Aorta (tissue), 5 donors: ENCODE results near the gene SLC4A2. TPM values are rescaled to one million over a fixed set of nuclear protein-coding genes. Genes with fewer than 3 reads are reported as not detected.

Experiments
- ATAC-seq: fragments of 200-7000 bp; cut with Tn5 transposase; one replicate; pipeline ENCODE4 v1.9.1; 2022; ENCODE audit warnings: moderate library complexity; ENCODE audit not compliant: low FRiP score
- DNase-seq, 2 donors: peaks; one replicate each; pipeline ENCODE4 v3.0.0-alpha.2; 2020
- H3K27ac ChIP-seq, 2 donors: one replicate each; pipeline ENCODE4 v1.5.1; 2013; ENCODE audit warnings: low read length in 2 of 2, mild to moderate bottlenecking in 2 of 2, moderate library complexity in 2 of 2, control low read depth in 1 of 2, inconsistent platforms in 1 of 2, low read depth in 1 of 2
- H3K27me3 ChIP-seq, 2 donors: one replicate each; pipeline ENCODE4 v1.6.1; 2013; ENCODE audit warnings: control low read depth in 1 of 2, low read length in 1 of 2, mild to moderate bottlenecking in 1 of 2, moderate library complexity in 1 of 2; ENCODE audit not compliant: insufficient read depth in 2 of 2, control insufficient read depth in 1 of 2
- H3K36me3 ChIP-seq, 2 donors: one replicate each; pipeline ENCODE4 v1.6.1; 2013; ENCODE audit warnings: control low read depth in 1 of 2, low read length in 1 of 2, mild to moderate bottlenecking in 1 of 2; ENCODE audit not compliant: insufficient read depth in 2 of 2, control insufficient read depth in 1 of 2
- H3K4me1 ChIP-seq, 2 donors: one replicate each; pipeline ENCODE4 v1.6.1; 2013; ENCODE audit warnings: low read length in 2 of 2, control low read depth in 1 of 2, mild to moderate bottlenecking in 1 of 2, moderate library complexity in 1 of 2; ENCODE audit not compliant: insufficient read depth in 2 of 2, control insufficient read depth in 1 of 2
- H3K4me3 ChIP-seq, 2 donors: one replicate each; pipeline ENCODE4 v1.5.1; 2013; ENCODE audit warnings: low read length in 2 of 2, control low read depth in 1 of 2, mild to moderate bottlenecking in 1 of 2
- H3K9me3 ChIP-seq: one replicate; pipeline ENCODE4 v1.6.1; 2013; ENCODE audit warnings: mild to moderate bottlenecking, low read length; ENCODE audit not compliant: control insufficient read depth
- WGBS, 2 donors: extraction: QIAGEN DNeasy Blood & Tissue Kit; methylation state at CpG; one replicate each; pipeline ENCODE4 v1.1.7; 2013; 5-methylcytosine and 5-hydroxymethylcytosine counted together
- intact Hi-C, 2 donors: fragments of 100-400 bp; cut with DNase I; formaldehyde crosslinking; loops; one replicate each; pipeline versions ENCODE4 v1.14.2 to v1.15.0; 2022
- polyA plus RNA-seq, 2 donors: library from polyadenylated mRNA; stranded (reverse); fragments of 200-250 nt; gene quantifications; one replicate each; pipeline ENCODE4 v1.2.3, GENCODE V29; 2013
- total RNA-seq, 2 donors: library from RNA; stranded (reverse); fragmentation: NEBNext Ultra II Directional; extraction: Animal tissue kit (Norgen Biotek cat#: 25700); gene quantifications; one replicate each; pipeline ENCODE4 v1.2.1, GENCODE V29; 2021
- donor health status: healthy with polysubstance abuse.
- donor health status: Bipolar disorder and iron deficiency.
- donor health status: DM: no; HTN: no; CAD: no.
- donor health status: DM: no; HTN: no; CAD: no.
- donor health status: DM: yes; HTN: yes; CAD: no.

Gene SLC4A2
- total and polyA plus RNA-seq, 4 donors, result 37.1 to 215 (median 123) TPM

- H3K4me1 ChIP-seq, result no peaks in the 10 kb centered on the region
- H3K4me3 ChIP-seq, result no peak overlapping the region
- 21 to 24% methylated on average over 38 to 43 of the region's 43 CpGs for WGBS, 2 donors
- DNase-seq, result peak in 1 of 2 donors; percentile 89
- peak overlapping the region in 1 of 2 donors; percentile 23 for H3K27ac ChIP-seq
- no peak for ATAC-seq
- H3K36me3 ChIP-seq, result peaks cover 2 to 4% of the 10 kb centered on the region in 2 donors
- no peaks in the 10 kb centered on the region for H3K27me3 ChIP-seq
- H3K9me3 ChIP-seq, result no peaks in the 10 kb centered on the region
- intact Hi-C loops, result no loop called here
Observed at GRCh38 chr7:151062399-151063211, 3.2 kb downstream of the SLC4A2 start.

- WGBS, 2 donors, result 7 to 22% methylated on average over 11 of the region's 11 CpGs
- intact Hi-C loops, result no loop called here
- no peak for ATAC-seq
- H3K9me3 ChIP-seq, result no peaks in the 10 kb centered on the region
- no peak overlapping the region for H3K27ac ChIP-seq
- no peaks in the 10 kb centered on the region for H3K4me1 ChIP-seq
- no peaks in the 10 kb centered on the region for H3K27me3 ChIP-seq
- H3K36me3 ChIP-seq, result peaks cover 2 to 8% of the 10 kb centered on the region in 2 donors
- DNase-seq, result no peak
- H3K4me3 ChIP-seq, result no peak overlapping the region
Observed at GRCh38 chr7:151063212-151063561, 3.8 kb downstream of the SLC4A2 start.

GRCh38 chr7:151064454-151064853 lies 5.1 kb downstream of the SLC4A2 start:
- intact Hi-C loops, result no loop called here
- no peak overlapping the region for H3K27ac ChIP-seq
- no peaks in the 10 kb centered on the region for H3K4me1 ChIP-seq
- no peak overlapping the region for H3K4me3 ChIP-seq
- no peaks in the 10 kb centered on the region for H3K27me3 ChIP-seq
- no peak for ATAC-seq
- no peaks in the 10 kb centered on the region for H3K9me3 ChIP-seq
- H3K36me3 ChIP-seq, result peaks cover 2 to 8% of the 10 kb centered on the region in 2 donors
- DNase-seq, result no peak
- WGBS, 2 donors, result 92 to 93% methylated on average over 17 to 18 of the region's 18 CpGs

GRCh38 chr7:151064993-151065392 lies 5.6 kb downstream of the SLC4A2 start:
- intact Hi-C loops, result no loop called here
- ATAC-seq (no peak), DNase-seq (no peak)
- no peak overlapping the region for H3K4me3 ChIP-seq
- peaks cover 2 to 8% of the 10 kb centered on the region in 2 donors for H3K36me3 ChIP-seq
- WGBS, 2 donors, result 86 to 88% methylated on average over 6 of the region's 6 CpGs
- no peaks in the 10 kb centered on the region for H3K9me3 ChIP-seq
- no peaks in the 10 kb centered on the region for H3K4me1 ChIP-seq
- H3K27me3 ChIP-seq, result no peaks in the 10 kb centered on the region
- H3K27ac ChIP-seq, result no peak overlapping the region

- DNase-seq (no peak), ATAC-seq (no peak)
- WGBS, 2 donors, result 84 to 86% methylated on average over 14 of the region's 14 CpGs
- Histone ChIP-seq H3K36me3 (peaks cover 2 to 11% of the 10 kb centered on the region in 2 donors), H3K9me3 (no peaks in the 10 kb centered on the region), H3K4me3 (no peak overlapping the region), H3K27me3 (no peaks in the 10 kb centered on the region), H3K27ac (no peak overlapping the region), H3K4me1 (no peaks in the 10 kb centered on the region)
- intact Hi-C loops, result no loop called here
Observed at GRCh38 chr7:151065516-151065915, 6.1 kb downstream of the SLC4A2 start.

- no peak for ATAC-seq
- H3K9me3 ChIP-seq, result no peaks in the 10 kb centered on the region
- H3K4me3 ChIP-seq, result no peak overlapping the region
- no peaks in the 10 kb centered on the region for H3K27me3 ChIP-seq
- peaks cover 3 to 11% of the 10 kb centered on the region in 2 donors for H3K36me3 ChIP-seq
- H3K4me1 ChIP-seq, result no peaks in the 10 kb centered on the region
- H3K27ac ChIP-seq, result no peak overlapping the region
- WGBS, 2 donors, result 89% methylated on average over 34 to 39 of the region's 39 CpGs
- DNase-seq, result no peak
- intact Hi-C loops, result no loop called here
Observed at GRCh38 chr7:151066273-151066974, 7.0 kb downstream of the SLC4A2 start.

GRCh38 chr7:151068069-151068773 lies 8.8 kb downstream of the SLC4A2 start:
- ATAC-seq (no peak), DNase-seq (no peak)
- H3K9me3 ChIP-seq, result no peaks in the 10 kb centered on the region
- intact Hi-C loops, result no loop called here
- 78 to 80% methylated on average over 12 of the region's 12 CpGs for WGBS, 2 donors
- H3K4me1 ChIP-seq, result no peaks in the 10 kb centered on the region
- H3K4me3 ChIP-seq, result no peak overlapping the region
- H3K27me3 ChIP-seq, result no peaks in the 10 kb centered on the region
- peaks cover 3 to 11% of the 10 kb centered on the region in 2 donors for H3K36me3 ChIP-seq
- H3K27ac ChIP-seq, result no peak overlapping the region

- no peak overlapping the region for H3K27ac ChIP-seq
- WGBS, 2 donors, result 82 to 84% methylated on average over 17 of the region's 17 CpGs
- intact Hi-C loops, result no loop called here
Observed at GRCh38 chr7:151069841-151070573, 10.6 kb downstream of the SLC4A2 start.

More at GRCh38 chr7:151069841-151070573, 10.6 kb downstream of the SLC4A2 start:
- no peaks in the 10 kb centered on the region for H3K27me3 ChIP-seq
- ATAC-seq, result peak; percentile 19
- H3K4me3 ChIP-seq, result no peak overlapping the region
- no peaks in the 10 kb centered on the region for H3K9me3 ChIP-seq
- DNase-seq, result no peak
- peaks cover 6 to 11% of the 10 kb centered on the region in 2 donors for H3K36me3 ChIP-seq
- H3K4me1 ChIP-seq, result no peaks in the 10 kb centered on the region
